Immature natural killer cell (primary cell): Measurements from ENCODE around the gene B4GALNT4. TPM values are rescaled to one million over a fixed set of nuclear protein-coding genes. Genes with fewer than 3 reads are reported as not detected.
"Not testable (repeated sequence)": the region's sequence is repeated elsewhere in the genome, so short reads cannot be mapped to it uniquely, and the experiment has no call there.

Source experiments
- DNase-seq, 3 donors: peaks; one replicate each; pipeline ENCODE4 v3.0.0; 2022; ENCODE audit warnings: mixed read lengths in 1 of 3
- H3K27ac Mint-ChIP-seq, 6 donors: one replicate each; pipeline ENCODE4 v1.8.0; 2020; ENCODE audit warnings: mixed read lengths in 6 of 6, mild to moderate bottlenecking in 5 of 6, inconsistent platforms in 4 of 6, moderate library complexity in 3 of 6
- H3K27me3 Mint-ChIP-seq, 3 donors: one replicate each; pipeline ENCODE4 v1.8.0; 2020 to 2021; ENCODE audit warnings: low read depth in 3 of 3, mild to moderate bottlenecking in 3 of 3, mixed read lengths in 3 of 3, moderate library complexity in 3 of 3, inconsistent platforms in 1 of 3
- H3K36me3 Mint-ChIP-seq, 3 donors: one replicate each; pipeline ENCODE4 v1.8.0; 2020; ENCODE audit warnings: mixed read lengths in 3 of 3, inconsistent platforms in 2 of 3, mild to moderate bottlenecking in 2 of 3
- H3K4me1 Mint-ChIP-seq, 2 donors: one replicate each; pipeline ENCODE4 v1.8.0; 2020; ENCODE audit warnings: inconsistent platforms in 2 of 2, mild to moderate bottlenecking in 2 of 2, mixed read lengths in 2 of 2, moderate library complexity in 1 of 2
- H3K4me3 Mint-ChIP-seq, 5 donors: one replicate each; pipeline ENCODE4 v1.8.0; 2020; ENCODE audit warnings: mild to moderate bottlenecking in 5 of 5, mixed read lengths in 5 of 5, inconsistent platforms in 3 of 5, moderate library complexity in 3 of 5
- H3K9me3 Mint-ChIP-seq, 6 donors: one replicate each; pipeline ENCODE4 v1.8.0; 2020; ENCODE audit warnings: mild to moderate bottlenecking in 6 of 6, mixed read lengths in 6 of 6, inconsistent platforms in 4 of 6, moderate library complexity in 3 of 6
- polyA plus RNA-seq, 3 donors: library from polyadenylated mRNA; unstranded; fragments of 300-500 nt; fragmentation: Illumina TruSeq; gene quantifications; one replicate each; pipeline ENCODE4 v1.2.3, GENCODE V29; 2021

Gene B4GALNT4
- polyA plus RNA-seq, 3 donors from 2014 or later, result 0.53 TPM; not detected in 2

- peaks cover 12 to 14% of the 10 kb centered on the region in 2 donors for H3K4me1 Mint-ChIP-seq
- H3K27me3 Mint-ChIP-seq, result peaks cover 0 to 2% (median 0%) of the 10 kb centered on the region in 3 donors
- H3K36me3 Mint-ChIP-seq, result peaks cover 0 to under 1% (median 0%) of the 10 kb centered on the region in 3 donors
- no peaks in the 10 kb centered on the region for H3K9me3 Mint-ChIP-seq
- no peak overlapping the region for H3K27ac Mint-ChIP-seq
- no peak for DNase-seq
- H3K4me3 Mint-ChIP-seq, result no peak overlapping the region
These were observed 22.9 kb downstream of the B4GALNT4 start for GRCh38 chr11:392102-392777.

GRCh38 chr11:393219-394033, 24.1 kb downstream of the B4GALNT4 start:
- Mint-ChIP-seq H3K4me1 (peaks cover under 1 to 8% of the 10 kb centered on the region in 2 donors), H3K36me3 (no peaks in the 10 kb centered on the region), H3K27me3 (peaks cover 0 to 2% (median 0%) of the 10 kb centered on the region in 3 donors), H3K9me3 (no peaks in the 10 kb centered on the region), H3K27ac (peak overlapping the region in 1 of 6 donors; percentile 17), H3K4me3 (no peak overlapping the region)
- DNase-seq, result no peak

- no peak for DNase-seq
- peaks cover 0 to 10% of the 10 kb centered on the region in 2 donors for H3K4me1 Mint-ChIP-seq
- H3K27ac Mint-ChIP-seq, result peak within 1 kb of the TSS in 1 of 6 donors; percentile 17
- H3K9me3 Mint-ChIP-seq, result no peaks in the 10 kb centered on the region
- H3K36me3 Mint-ChIP-seq, result no peaks in the 10 kb centered on the region
- no peak within 1 kb of the TSS for H3K4me3 Mint-ChIP-seq
- H3K27me3 Mint-ChIP-seq, result peaks cover 0 to 4% (median 2%) of the 10 kb centered on the region in 3 donors
These were observed 24.9 kb downstream of the B4GALNT4 start, which contains the start of gene PKP3 for GRCh38 chr11:394034-394857. Gene PKP3, plus strand, starts transcription at chr11:394209. Its CDS starts 84 bp downstream, at chr11:394293.

GRCh38 chr11:394858-395655, 25.8 kb downstream of the B4GALNT4 start:
- H3K9me3 Mint-ChIP-seq, result no peaks in the 10 kb centered on the region
- H3K27ac Mint-ChIP-seq, result no peak overlapping the region
- H3K27me3 Mint-ChIP-seq, result peaks cover 2 to 9% (median 5%) of the 10 kb centered on the region in 3 donors
- H3K4me1 Mint-ChIP-seq, result peaks cover 0 to 15% of the 10 kb centered on the region in 2 donors
- no peak overlapping the region for H3K4me3 Mint-ChIP-seq
- no peak for DNase-seq
- H3K36me3 Mint-ChIP-seq, result no peaks in the 10 kb centered on the region

- H3K36me3 Mint-ChIP-seq, result no peaks in the 10 kb centered on the region
- no peak for DNase-seq
- H3K27me3 Mint-ChIP-seq, result peaks cover 2 to 11% (median 5%) of the 10 kb centered on the region in 3 donors
- peaks cover 0 to 15% of the 10 kb centered on the region in 2 donors for H3K4me1 Mint-ChIP-seq
- no peak overlapping the region for H3K27ac Mint-ChIP-seq
- H3K4me3 Mint-ChIP-seq, result peak overlapping the region in 1 of 5 donors; percentile 52
- H3K9me3 Mint-ChIP-seq, result no peaks in the 10 kb centered on the region
These were observed 26.6 kb downstream of the B4GALNT4 start for GRCh38 chr11:395866-396265.

GRCh38 chr11:396511-396947, 27.2 kb downstream of the B4GALNT4 start:
- no peak for DNase-seq
- H3K4me1 Mint-ChIP-seq, result peaks cover 0 to 15% of the 10 kb centered on the region in 2 donors
- no peak overlapping the region for H3K27ac Mint-ChIP-seq
- no peaks in the 10 kb centered on the region for H3K9me3 Mint-ChIP-seq
- H3K4me3 Mint-ChIP-seq, result peak overlapping the region in 2 of 5 donors; percentile 27 to 52
- no peaks in the 10 kb centered on the region for H3K36me3 Mint-ChIP-seq
- peaks cover 2 to 11% (median 5%) of the 10 kb centered on the region in 3 donors for H3K27me3 Mint-ChIP-seq

- Mint-ChIP-seq H3K27me3 (peaks cover 2 to 11% (median 5%) of the 10 kb centered on the region in 3 donors), H3K4me3 (peak overlapping the region in 3 of 5 donors; percentile 24 to 52 (median 38)), H3K9me3 (no peaks in the 10 kb centered on the region), H3K4me1 (peaks cover 0 to 15% of the 10 kb centered on the region in 2 donors), H3K27ac (no peak overlapping the region), H3K36me3 (no peaks in the 10 kb centered on the region)
- DNase-seq, result peak; percentile 70 to 71 (median 71)
These were observed 27.7 kb downstream of the B4GALNT4 start for GRCh38 chr11:396948-397548.

- Mint-ChIP-seq H3K9me3 (no peaks in the 10 kb centered on the region), H3K4me3 (peak overlapping the region in 1 of 5 donors; percentile 21), H3K4me1 (peaks cover 0 to 15% of the 10 kb centered on the region in 2 donors), H3K27me3 (peaks cover 2 to 11% (median 5%) of the 10 kb centered on the region in 3 donors), H3K36me3 (no peaks in the 10 kb centered on the region), H3K27ac (no peak overlapping the region)
- no peak for DNase-seq
These were observed 29.5 kb downstream of the B4GALNT4 start for GRCh38 chr11:398826-399225.

- Mint-ChIP-seq H3K27me3 (peaks cover 4 to 11% (median 5%) of the 10 kb centered on the region in 3 donors), H3K4me3 (peak overlapping the region in 1 of 5 donors; percentile 33), H3K9me3 (no peaks in the 10 kb centered on the region), H3K27ac (no peak overlapping the region), H3K4me1 (peaks cover 0 to 15% of the 10 kb centered on the region in 2 donors), H3K36me3 (no peaks in the 10 kb centered on the region)
- no peak for DNase-seq
These were observed 30.5 kb downstream of the B4GALNT4 start for GRCh38 chr11:399731-400211.

- no peaks in the 10 kb centered on the region for H3K9me3 Mint-ChIP-seq
- H3K27ac Mint-ChIP-seq, result no peak overlapping the region
- no peaks in the 10 kb centered on the region for H3K36me3 Mint-ChIP-seq
- H3K27me3 Mint-ChIP-seq, result peaks cover 5 to 11% (median 6%) of the 10 kb centered on the region in 3 donors
- DNase-seq, result no peak
- H3K4me1 Mint-ChIP-seq, result peaks cover 0 to 16% of the 10 kb centered on the region in 2 donors
- no peak overlapping the region for H3K4me3 Mint-ChIP-seq
These were observed 31.0 kb downstream of the B4GALNT4 start for GRCh38 chr11:400241-400689.

- Mint-ChIP-seq H3K27me3 (peaks cover 5 to 11% (median 9%) of the 10 kb centered on the region in 3 donors), H3K4me1 (peaks cover 0 to 18% of the 10 kb centered on the region in 2 donors)
- H3K9me3 Mint-ChIP-seq, H3K36me3 Mint-ChIP-seq, DNase-seq, H3K4me3 Mint-ChIP-seq, H3K27ac Mint-ChIP-seq: not testable (repeated sequence)
These were observed 31.9 kb downstream of the B4GALNT4 start for GRCh38 chr11:401196-401595.
